ENCODE data around the gene MST1.
"Not testable (repeated sequence)": the region's sequence is repeated elsewhere in the genome, so short reads cannot be mapped to it uniquely, and the experiment has no call there.

The MST1 gene

DNA sequence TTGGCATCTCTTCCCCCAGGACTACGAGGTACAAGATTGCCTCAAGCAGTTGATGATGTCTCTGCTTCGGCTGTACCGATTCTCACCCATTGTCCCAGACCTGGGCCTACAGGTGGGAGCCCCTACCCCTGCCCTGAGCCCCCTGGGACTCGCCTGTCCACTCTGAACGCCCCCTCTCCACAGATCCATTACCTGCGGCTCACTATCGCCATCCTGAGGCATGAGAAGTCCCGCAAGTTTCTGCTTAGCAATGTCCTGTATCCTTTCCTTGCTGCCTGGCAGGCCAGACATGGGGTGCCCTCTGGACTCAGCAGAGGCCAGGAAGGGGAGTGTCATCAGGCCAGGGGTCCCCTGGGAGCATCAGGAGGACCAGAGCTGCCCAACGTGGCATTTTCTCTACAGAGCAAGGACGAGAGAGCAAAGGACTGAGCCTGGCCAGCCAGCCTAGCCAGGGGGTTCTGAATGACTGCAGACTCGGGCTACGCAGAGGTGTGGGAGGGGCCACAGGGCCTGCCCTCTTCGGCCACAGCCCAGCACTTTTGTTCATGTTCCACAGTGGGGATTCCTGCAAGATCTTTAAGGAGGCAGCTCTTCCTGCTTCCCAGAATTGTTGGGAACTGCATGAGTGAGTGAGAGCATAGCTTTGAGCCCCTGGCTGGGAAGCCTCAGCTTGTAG, 11.3 kb upstream of the MST1 start:
- DNase-seq = no peak

DNA sequence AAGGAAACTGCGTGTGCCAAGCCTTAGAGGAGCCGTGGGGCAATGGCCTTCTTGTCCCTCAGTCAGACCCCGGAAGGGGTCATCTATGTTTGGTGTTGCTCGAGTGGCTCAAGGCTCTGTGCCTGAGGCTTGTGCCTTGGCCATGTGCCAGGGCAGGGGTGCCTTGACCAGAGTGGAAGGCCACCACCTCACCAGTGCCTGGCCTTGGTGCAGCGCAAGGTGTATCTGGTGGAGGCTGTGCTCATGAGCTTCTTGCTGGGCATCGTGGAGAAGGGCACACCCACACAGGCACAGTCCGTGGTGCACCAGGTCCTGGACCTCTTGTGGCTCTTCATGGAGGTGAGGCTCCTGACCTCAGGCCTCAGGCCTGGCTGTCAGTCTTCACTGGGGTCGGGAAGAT, 10.7 kb upstream of the MST1 start:
- DNase-seq = no peak

DNA sequence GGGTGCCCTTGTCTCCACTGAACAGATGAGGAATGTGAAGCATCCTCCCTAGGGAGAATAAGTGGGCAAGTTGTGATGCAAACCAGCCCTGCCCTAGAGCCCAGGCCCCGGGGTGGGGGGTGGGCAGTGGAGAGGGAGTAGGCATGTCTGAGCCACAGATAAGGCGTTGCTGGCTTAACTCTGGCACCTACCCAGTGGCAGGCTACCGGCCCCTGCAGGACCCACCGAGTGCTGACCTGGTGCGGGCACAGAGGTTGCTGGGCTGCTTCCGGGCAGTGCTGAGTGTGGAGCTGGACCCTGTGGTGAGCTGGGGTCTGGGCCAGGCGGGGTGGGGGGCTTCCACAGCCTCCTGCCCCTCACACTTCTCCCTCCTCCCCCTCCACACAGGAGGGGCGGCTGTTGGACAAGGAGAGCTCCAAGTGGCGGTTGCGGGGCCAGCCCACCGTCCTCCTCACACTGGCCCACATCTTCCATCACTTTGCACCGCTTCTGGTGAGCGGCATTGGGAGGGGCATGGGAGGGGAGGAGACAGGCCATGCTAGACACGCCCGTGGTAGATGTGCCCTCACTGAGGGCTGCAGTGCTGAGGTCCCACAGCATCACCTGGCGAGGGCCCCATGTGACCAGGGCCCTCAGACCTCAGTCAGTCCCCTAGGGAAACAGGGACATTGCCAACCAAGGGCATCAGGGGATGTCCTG, 10.2 kb upstream of the MST1 start:
- no peak for DNase-seq

DNA sequence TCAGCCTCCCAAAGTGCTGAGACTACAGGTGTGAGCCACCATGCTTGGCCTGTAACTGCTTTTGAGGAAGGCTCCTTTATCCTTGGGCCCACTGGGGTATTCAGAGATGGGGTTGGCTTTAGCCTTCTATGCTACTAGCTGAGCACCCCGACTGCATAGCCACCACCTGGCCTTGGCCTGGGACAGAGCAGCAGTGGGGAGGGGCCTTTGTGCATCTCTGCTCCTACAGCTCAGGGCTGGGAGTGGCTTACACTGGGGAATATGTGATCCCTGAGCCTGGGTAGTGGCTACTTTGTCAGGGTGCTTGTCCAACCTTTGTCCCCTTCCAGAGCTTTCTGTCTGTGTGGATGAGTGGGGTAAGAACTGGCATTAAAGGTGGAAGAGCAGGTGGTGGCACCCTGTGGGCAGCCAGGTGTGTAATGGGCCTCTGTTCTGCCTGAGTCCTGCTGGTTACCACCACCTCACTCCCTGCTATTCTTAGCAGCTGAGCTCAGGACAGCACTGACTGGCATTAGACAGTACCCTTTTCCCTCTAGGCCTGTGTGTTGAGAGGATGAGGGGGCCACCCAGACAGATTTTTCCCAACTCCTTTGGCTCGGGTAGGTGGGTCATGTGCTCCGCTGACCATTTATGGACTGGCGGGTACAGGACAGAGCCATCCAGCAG, 6.2 kb upstream of the MST1 start:
- DNase-seq = not testable (repeated sequence)

DNA sequence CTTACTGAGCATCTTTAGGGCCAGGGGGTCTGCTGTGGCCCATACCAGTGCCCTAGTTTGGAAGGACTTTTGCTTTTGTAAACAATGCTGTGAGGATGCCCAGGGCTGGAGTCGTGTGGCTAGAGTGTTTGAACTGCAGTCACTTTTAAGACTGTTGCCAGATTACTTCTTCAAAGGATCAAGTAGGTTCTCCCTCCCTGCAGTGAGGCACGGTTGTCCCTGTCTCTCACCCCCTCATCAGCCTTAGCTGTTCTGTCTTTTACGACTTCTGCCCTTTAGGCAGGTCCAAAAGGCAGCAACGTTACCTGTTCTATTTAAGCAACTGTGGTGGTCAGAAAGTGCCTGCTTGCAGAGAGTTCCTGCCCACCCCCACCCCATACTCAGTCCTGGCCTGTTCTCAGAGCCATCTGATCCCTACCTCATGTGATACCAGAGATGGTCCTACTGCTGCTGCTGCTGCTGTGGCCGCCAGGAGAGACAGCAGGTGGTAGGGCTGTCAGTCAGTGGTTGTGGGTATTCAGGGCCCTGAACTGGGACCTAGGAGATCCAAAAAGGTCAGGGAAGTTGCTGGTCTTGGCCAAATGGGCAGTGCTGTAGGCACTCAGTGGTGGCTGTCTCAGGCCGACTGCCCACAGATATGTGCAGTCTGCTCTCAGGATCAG, 5.3 kb upstream of the MST1 start:
- DNase-seq = not testable (repeated sequence)

DNA sequence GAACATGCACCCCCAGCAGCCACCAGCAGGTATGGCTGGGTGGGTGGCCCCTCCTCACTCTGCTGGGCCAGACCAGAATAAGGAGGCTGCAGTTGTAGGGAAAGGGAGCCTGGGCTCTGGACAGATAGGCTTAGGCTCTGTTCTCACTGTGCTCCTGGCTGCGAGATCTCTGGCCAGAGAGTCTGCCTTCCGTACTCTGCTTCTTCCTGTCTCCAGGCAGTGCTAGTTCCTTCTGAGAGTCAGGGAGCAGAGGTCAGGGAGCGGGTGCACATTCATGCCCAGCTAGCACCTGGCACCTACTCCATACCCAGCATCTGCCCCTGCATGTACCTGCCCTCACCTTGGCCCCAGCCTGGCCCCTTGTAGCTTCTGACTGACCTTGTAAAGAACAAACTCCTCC, 2.2 kb upstream of the MST1 start:
- not testable (repeated sequence) for DNase-seq

DNA sequence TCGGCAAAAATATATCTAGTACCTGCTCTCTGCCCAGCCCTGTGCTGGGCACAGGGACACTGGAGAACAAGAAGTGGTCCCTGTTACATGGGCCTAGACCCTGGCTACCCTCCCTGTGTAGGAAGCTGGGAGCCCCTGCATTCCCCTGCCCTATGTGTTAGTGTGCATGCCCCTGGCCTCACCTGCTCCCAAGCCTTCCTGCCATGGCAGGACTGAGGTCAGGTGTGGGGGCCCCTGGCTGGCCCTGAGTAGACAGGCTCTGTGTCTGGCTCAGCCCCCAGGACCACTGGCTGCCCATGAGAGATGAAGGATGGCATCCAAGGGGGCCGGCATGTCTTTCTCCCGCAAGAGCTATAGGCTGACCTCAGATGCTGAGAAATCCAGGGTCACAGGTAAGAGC, 1.6 kb upstream of the MST1 start:
- DNase-seq = not testable (repeated sequence)

DNA sequence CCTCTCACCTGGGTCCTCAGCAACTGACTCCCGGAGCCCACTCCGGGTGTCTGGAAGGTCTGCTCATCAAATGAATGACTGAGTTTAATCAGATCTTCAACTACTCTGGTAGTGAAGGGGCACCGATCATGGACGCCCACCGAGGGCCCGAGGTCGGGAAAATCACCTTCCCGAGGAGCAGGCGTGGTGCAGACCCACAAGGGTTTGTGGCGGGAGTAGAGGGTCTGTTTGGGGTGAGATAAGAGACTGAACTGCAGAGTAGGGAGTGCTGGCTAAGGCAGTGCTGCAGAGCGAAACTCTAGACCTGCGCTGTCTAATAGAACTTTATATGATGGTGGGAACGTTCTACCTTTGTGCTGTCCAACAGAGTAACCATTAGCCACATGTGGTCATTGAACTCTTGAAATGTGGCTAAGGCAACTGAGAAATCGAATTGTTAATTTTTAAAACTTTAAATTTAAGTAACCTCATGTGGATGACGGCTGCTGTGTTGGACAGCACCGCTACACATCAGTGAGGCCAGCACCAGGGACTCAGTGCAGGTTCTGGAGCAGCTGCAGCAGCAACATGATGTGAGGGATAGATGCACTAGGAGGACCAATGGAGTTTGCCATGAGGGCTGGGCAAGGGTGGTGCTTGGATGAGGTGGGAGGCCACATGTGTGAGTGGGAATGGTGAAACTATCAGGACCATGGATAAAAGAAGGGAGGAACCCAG, 792 bp upstream of the MST1 start:
- not testable (repeated sequence) for DNase-seq

DNA sequence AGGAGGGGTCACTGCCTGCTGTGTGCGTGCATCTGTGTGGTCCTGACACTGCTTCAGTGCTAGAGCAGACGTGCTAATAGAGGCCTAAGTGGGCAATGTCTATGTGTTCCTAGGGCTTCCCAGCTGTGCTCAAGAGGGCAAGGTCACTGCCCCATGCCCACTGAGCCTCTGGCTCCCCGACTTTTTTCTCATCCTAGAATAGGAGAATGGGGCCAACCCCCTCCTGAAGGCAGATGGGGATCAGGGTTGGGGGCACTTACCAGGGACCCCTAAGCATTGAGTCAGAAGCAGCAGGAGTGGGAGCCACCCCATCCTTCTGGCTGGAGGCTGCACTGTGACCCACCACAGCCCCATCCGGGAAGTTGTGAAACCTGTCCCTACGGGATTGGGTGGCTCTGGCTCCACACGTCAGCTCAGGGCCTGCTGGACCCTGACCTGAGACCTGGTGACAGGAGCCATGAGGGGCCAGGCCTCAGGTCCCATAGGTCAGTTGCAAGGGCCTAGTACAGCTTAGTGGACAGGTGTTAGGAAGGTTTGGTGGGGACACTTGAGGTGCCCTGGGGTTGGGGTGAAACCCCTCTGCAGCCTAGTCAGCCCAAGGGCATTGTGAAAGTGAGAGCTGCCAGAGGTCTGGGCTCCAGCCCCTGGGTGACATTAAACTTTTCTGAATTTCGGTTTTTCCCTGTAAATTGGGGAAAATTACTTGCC, 782 bp downstream of the MST1 start:
- DNase-seq = not testable (repeated sequence)

DNA sequence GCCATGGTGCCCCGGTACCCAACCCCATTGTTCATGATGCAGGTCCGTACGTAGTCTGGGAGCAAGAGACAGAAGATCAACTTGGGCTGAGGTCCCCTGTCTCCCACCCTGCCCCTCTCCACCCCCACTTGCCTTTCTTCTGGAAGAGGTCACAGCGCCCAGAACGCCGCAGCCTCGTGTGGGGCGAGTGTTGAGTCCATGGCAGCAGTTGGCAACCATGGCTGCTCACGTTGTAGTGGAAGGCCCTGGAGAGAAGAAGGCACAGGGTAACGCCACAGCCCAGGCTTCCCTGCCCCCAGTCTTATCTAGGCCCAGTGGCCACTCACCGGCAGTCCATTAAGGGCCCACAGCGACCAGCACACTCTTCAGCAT, 1.9 kb downstream of the MST1 start:
- not testable (repeated sequence) for DNase-seq

DNA sequence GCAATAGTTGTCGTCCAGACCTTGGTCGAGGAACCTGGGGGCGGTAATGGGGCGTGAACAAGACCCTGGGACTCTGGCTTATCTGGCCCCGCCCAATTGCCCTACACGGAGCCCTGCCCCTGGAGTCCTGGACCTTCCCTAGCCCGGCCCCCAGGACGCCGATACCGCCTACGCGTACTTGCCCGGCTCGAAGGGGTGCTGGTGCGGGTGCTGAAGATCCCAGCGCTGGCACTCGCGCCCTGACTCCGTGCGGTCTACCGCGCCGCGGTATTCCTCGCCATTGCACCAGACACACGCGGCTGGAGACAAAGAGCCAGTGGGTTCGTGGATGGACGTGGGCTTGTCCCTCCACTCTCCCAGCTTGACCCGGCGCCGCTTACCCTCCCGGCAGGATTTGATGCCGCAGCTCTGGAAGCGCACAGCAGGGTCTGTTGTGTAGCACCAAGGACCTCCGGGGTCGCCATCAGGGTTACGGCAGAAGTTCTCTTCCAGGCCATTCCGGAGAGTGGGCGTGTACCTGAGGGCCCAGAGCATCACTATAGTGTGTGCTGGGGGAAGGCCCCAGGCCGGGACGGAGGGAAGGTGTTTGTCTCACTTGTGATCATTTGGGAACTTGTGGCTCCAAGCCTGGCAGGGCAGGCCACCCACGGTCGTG, 2.4 kb downstream of the MST1 start:
- DNase-seq = not testable (repeated sequence)

DNA sequence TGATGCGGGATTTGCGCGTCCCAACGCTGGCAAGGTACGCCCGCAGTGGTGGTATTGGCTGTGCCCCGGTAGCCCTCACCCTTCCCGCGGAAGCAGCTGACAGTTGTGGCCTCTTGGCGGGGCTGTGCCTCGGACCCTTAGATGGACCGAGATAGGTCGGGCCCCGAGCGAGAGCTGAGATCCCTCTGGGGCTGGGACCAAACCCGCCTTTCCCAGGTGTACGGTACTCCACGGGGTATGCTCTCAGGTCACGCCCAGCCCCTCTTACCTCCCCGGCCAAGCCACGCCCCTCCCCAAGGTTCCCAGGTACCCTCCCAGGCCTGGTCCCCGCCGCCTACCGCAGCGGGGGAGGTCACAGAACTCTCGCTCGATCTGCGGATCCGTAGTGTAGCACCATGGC, 2.9 kb downstream of the MST1 start:
- not testable (repeated sequence) for DNase-seq

DNA sequence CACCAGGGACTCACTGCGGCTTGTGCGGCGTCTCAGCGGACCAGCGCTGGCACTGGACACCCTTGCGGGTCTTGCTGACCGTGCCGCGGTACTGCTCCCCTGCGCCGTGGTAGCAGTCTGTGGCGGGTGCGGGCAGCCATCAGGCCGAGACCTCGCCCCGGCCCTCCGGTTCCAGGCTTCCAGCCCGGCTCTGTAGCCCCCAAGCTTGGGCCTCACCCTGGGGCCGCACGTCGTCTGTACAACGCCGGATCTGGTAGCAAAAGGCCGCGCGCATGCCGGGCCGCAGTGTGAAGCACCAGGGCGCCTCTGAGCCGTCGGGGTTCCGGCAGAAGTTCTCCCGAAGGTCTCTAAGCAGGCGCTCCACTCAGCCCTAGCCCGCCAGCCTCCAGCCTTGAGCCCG, 3.4 kb downstream of the MST1 start:
- not testable (repeated sequence) for DNase-seq

DNA sequence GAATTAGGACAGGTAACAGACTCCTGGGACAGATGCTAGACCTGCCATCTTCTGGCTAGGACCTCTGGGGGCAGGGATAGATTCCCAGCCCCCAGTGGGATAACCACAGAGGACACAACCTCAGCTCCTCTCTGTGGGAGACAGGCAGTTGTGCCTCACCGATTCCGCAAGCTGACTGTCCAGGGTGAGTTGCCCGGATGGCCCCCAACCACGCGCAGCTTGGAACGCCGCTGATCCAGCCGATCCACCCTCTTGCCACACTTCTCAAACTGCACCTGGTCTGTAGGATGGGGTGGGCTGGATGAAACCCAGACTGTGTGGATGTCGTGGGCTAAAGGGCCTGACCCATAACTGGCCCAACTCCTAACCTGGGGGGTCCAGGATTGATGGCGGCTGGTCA, 4.2 kb downstream of the MST1 start:
- DNase-seq = not testable (repeated sequence)

DNA sequence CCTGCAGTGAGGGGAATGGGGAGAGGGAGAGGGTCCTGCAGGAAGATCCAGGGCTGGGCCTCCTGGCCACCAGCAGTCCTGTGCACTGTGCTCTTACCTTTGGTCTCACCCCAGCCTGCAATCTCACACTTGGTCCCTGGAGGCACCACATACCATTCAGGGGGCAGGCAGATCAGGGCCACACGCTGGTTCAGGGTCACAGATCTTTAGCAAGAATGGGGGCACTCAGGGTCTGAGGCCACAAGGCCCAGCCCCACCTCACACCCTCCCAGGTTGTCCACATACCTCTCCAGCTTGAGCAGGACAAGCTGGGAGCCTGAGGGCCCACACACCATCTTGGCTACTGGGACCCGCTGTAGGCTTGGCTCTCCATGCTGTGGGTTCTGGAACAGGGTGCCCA, 4.8 kb downstream of the MST1 start:
- DNase-seq = not testable (repeated sequence)

DNA sequence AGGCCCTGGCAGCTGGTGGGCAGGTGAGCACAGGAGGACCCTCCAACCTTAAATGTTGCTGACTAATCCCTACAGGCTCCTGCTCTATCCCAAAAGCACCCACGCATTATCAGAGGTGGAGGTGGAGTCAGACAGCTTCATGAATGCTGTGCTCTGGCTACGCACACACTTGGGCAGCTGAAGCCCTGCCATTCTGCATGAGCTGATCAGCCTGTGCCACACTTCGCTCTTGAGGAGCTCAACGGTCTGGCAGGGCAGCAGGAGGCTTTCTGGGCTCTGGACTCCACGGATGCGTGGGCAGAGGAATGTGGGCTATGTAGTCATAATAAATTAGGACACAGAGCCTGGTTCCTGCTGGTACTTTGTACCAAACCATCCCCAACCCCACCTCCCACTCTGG, 6.1 kb downstream of the MST1 start:
- DNase-seq = no peak

DNA sequence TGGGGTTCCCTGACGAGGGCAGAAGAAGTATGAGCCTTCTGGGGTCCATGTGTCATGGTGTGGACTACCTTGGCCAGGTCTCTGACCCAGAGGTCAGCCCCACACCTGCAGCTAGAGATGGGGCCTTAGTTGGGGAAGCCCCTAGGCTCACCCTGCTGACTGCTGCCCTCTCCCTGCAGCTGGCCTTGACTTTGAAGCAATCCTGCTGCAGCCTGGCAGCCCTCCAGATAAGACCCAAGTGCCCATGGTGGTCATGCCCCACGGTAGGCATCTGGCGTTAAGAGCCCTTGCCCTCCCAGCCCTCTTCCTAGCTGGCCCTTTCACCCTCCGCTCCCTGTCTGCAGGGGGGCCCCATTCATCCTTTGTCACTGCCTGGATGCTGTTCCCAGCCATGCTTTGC, 7.7 kb downstream of the MST1 start:
- DNase-seq = no peak

DNA sequence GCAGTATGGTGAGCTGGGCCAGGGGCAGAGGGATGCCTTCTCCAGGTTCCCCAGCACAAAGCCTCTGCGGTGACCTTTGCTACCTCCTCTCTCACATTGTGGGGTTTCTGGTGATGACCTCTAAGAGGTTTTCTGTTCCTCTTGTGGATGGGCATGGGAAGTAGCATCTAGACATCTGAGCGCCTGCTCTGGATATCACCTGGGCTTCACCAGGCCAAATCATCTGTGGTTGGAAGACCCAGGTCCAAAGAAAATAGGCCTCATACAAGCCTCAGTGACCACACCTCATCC, 8.1 kb downstream of the MST1 start:
- DNase-seq = no peak

DNA sequence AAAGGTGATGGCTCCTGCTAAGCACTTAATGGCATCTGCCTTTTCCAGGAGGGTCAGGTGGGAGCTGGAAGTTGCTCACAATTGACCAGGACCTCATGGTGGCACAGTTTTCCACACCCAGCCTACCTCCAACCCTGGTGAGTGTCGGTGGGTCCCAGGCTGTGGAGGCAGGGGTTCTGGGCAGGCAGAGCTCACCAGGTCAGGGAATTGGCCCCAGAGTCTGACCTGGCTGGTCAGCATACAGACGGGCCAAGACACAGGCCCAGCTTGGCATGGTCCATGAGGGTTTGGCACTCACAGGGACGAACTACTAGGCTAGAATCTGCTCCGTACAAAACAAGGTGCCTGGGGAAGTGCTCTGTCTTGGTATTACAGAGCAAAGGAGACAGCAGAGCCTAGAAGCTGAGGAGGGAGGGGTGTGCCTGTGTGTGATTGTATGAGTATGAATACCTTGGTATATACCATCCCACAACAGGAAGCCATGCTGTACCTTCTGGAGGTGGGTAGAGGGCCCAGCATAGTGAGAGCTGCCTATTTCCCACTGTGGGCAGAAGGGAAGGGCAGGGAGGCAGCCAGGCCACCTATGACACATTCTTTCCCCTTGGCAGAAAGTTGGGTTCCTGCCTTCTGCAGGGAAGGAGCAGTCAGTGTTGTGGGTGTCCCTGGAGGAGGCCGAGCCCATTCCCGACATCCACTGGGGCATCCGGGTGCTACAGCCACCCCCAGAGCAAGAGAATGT, 8.6 kb downstream of the MST1 start:
- DNase-seq = no peak

DNA sequence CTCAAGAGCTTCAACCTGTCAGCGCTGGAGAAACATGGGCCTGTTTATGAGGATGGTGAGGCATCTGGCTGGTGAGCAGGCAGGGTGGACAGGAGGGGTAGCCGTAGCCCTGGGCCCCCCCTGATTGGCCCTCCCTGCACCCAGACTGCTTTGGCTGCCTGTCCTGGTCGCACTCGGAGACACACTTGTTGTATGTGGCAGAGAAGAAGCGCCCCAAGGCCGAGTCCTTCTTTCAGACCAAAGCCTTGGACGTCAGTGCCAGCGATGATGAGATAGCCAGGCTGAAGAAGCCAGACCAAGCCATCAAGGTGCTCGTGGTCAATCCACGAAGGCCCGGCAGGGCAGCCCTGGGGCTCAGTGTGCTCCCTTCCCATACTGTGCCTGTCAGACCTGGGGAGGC, 13.4 kb downstream of the MST1 start:
- no peak for DNase-seq

DNA sequence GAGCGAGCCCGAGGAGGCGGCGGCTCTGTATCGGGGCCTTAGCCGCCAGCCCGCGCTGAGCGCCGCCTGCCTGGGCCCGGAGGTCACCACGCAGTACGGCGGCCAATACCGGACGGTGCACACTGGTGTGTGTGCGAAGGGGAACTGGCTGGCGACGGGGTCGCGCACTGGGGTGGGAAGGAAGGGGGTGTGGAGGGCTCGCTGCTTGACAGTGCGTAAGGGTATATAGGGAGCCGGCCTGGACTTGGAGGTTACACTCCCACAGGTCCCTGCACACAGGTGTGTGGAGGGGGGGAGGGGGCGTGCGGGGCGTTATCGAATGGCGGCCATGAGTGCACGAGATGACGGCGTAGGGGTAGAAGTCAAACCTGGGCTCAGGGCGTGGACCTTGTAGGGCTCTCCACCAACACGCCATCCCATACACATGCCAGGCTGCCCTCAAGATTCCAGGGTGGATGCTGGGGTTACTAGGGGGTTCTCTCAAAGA, 14.7 kb downstream of the MST1 start:
- DNase-seq = no peak

All from NCI-H2171 (cell line).